Measurements from ENCODE around the gene LIX1. TPM values are rescaled to one million over a fixed set of nuclear protein-coding genes. Genes with fewer than 3 reads are reported as not detected.

LIX1 gene
- total and polyA plus RNA-seq, 2 of the 13 experiments (the other 11 are each of a cell fraction or from before 2014, with no cell fraction given), result not detected

DNA sequence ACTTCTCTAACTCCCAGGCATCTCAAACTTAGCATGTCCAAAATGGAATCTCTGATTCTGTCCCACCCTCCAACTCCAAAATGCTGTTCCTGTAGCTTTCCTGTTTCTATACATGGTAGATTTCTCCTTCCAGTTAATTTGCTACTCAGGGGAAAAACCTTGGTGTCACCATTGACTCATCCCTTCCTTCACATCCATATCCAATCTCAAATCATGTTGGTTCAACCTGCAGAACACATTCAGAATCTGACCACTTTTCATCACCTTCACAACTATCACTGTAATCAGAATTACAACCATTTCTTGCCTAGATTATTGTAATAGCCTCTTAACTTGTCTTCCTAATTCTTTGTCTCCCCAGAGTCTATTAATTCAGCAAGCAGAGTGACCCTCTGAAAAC lies 29.8 kb upstream of the LIX1 start:
- H3K79me2 ChIP-seq (ENCODE audit: insufficient read depth, low read length), result no peaks in the 10 kb centered on the region
- peaks cover 12% of the 10 kb centered on the region for H3K4me1 ChIP-seq (ENCODE audit: insufficient read depth, low read length)
- POLR2A ChIA-PET, result no interaction called here
- no peak overlapping the region for H3K27ac ChIP-seq (ENCODE audit: extremely low read length, insufficient read depth, low read length)
- DNase-seq (ENCODE audit: low spot score) (no peak), FAIRE-seq (no peak), ATAC-seq (no peak)
- H3K4me2 ChIP-seq (ENCODE audit: low read depth, low read length), result no peak overlapping the region
- H4K20me1 ChIP-seq (ENCODE audit: insufficient read depth, low read length), result no peaks in the 10 kb centered on the region
- no peaks in the 10 kb centered on the region for H3K27me3 ChIP-seq (ENCODE audit: control insufficient read depth in 1 of 2, insufficient read depth in 2 of 2, low read length in 2 of 2)
- peaks cover 8 to 69% of the 10 kb centered on the region in 2 experiments for H3K36me3 ChIP-seq (replicated peaks in 1 of 2; ENCODE audit: control insufficient read depth in 1 of 2, insufficient read depth in 2 of 2, low read length in 2 of 2)
- no peaks in the 10 kb centered on the region for H3K9me3 ChIP-seq (ENCODE audit: low read length)
- in situ Hi-C loops (cut with HindIII; ENCODE audit: extremely low pct_ligation_motif_present, low pct_unique_long_range_greater_than_20kb) (loop anchor here (25.0 kb wide), 1 partner anchor 560 kb away; no protein-coding TSS in a partner anchor), intact Hi-C loops (cut with micrococcal nuclease; ENCODE audit: unreplicated experiment) (no loop called here)
- CTCF ChIA-PET (ENCODE audit: low intra/inter-chr PET ratio, low total read pairs), result no interaction called here
- H3K4me3 ChIP-seq (replicated peaks in 1 of 3; ENCODE audit: insufficient read depth in 1 of 3, low read depth in 2 of 3, low read length in 3 of 3), result no peak overlapping the region
- H2AFZ ChIP-seq (ENCODE audit: low read length), result no peak overlapping the region
- no peak overlapping the region for H3K9ac ChIP-seq (ENCODE audit: insufficient read depth, low read depth, low read length)
- BruUV-seq (replicated peaks), result no TSS peak
- no peak for TF ChIP-seq ZNF720 (CRISPR knock-in tag; IDR thresholded peaks at IDR 0.05)
- TF ChIP-seq ZBTB1 (CRISPR knock-in tag; IDR thresholded peaks at IDR 0.05; ENCODE audit: borderline replicate concordance), result no peak
- no peak for TF ChIP-seq SAFB2 (CRISPR knock-in tag; IDR thresholded peaks at IDR 0.05; ENCODE audit: borderline replicate concordance, low read depth)
- no peak for TF ChIP-seq ZNF468 (CRISPR knock-in tag; IDR thresholded peaks at IDR 0.05)
- TF ChIP-seq ZFP82 (CRISPR knock-in tag; IDR thresholded peaks at IDR 0.05; ENCODE audit: borderline replicate concordance), result no peak
- TF ChIP-seq ZBTB8A (CRISPR knock-in tag; IDR thresholded peaks at IDR 0.05; ENCODE audit: borderline replicate concordance, low read depth), result no peak
- TF ChIP-seq, protein P1, sequence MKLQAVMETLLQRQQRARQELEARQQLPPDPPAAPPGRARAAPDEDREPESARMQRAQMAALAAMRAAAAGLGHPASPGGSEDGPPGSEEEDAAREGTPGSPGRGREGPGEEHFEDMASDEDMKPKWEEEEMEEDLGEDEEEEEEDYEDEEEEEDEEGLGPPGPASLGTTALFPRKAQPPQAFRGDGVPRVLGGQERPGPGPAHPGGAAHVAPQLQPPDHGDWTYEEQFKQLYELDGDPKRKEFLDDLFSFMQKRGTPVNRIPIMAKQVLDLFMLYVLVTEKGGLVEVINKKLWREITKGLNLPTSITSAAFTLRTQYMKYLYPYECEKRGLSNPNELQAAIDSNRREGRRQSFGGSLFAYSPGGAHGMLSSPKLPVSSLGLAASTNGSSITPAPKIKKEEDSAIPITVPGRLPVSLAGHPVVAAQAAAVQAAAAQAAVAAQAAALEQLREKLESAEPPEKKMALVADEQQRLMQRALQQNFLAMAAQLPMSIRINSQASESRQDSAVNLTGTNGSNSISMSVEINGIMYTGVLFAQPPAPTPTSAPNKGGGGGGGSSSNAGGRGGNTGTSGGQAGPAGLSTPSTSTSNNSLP (IDR thresholded peaks at IDR 0.05; ENCODE audit: low read depth, low read length), result no peak
- TF ChIP-seq YEATS2 (CRISPR knock-in tag; IDR thresholded peaks at IDR 0.05; ENCODE audit: borderline replicate concordance), result no peak
- no peak for TF ChIP-seq ZNF232 (CRISPR knock-in tag; IDR thresholded peaks at IDR 0.05; ENCODE audit: borderline replicate concordance)
- TF ChIP-seq REPIN1 (CRISPR knock-in tag; IDR thresholded peaks at IDR 0.05; ENCODE audit: borderline replicate concordance, low read depth), result no peak
- TF ChIP-seq ZFP41 (CRISPR knock-in tag; IDR thresholded peaks at IDR 0.05; ENCODE audit: borderline replicate concordance), result no peak
- no peak for TF ChIP-seq NCOA1 (CRISPR knock-in tag; IDR thresholded peaks at IDR 0.05)
- no peak for TF ChIP-seq ZMYM3 (CRISPR knock-in tag; IDR thresholded peaks at IDR 0.05)
- no peak for TF ChIP-seq ESRRA (CRISPR knock-in tag; IDR thresholded peaks at IDR 0.05; ENCODE audit: low read depth)
- TF ChIP-seq ZNF547 (CRISPR knock-in tag; IDR thresholded peaks at IDR 0.05), result no peak
- no peak for TF ChIP-seq ISX (CRISPR knock-in tag; conservative IDR thresholded peaks at IDR 0.05)
